NK-92 (cell line): ENCODE measurements around the gene APPBP2.
"Not testable (repeated sequence)": the region's sequence is repeated elsewhere in the genome, so short reads cannot be mapped to it uniquely, and the experiment has no call there.

Experiments used
- DNase-seq: peaks from one replicate; lab custom pipeline; 2025; ENCODE audit not compliant: unreplicated experiment; lab: John Stamatoyannopoulos, UW

The APPBP2 gene

DNA sequence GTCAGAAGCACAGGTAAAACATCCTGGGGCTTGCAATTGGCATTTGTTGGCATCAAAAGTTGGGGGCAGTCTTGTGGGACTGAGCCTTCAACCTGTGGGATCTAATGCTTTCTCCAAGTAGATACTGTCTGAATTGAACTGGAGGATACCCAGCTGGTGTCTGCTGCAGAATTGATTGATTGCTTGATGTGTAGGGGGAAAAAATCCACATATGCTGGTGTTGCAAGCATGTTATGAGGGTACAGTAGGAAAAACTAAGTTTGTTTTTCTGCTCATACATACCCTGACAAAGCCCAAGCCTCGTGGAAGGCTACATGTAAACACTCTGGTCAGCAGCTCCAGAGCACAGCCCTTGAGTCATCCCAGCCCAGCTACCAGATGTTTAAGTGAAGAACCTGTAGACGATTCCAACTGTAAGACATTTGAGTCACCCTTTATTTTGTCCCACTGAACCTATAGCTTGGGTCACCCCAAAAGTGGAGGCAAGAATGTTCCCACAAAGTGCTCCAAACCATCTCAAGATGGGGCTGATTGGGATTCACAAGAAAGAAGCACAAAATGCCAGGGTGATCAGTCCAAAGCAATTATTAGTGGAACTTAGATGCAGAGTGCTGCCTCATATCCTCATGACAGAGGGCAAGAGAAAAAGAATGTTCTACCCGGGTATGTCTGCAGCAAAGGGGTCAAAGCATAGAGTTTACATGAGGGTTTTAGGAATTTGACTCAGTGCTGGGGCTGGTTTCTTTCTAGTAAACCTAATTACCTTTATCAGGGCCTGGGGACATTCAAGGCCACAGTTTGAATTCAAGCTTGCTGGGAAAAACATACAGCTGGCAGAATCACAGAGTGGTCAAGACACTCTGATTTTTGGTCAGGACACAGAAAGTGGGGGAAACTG, 9.6 kb upstream of the APPBP2 start:
- DNase-seq, result no peak

DNA sequence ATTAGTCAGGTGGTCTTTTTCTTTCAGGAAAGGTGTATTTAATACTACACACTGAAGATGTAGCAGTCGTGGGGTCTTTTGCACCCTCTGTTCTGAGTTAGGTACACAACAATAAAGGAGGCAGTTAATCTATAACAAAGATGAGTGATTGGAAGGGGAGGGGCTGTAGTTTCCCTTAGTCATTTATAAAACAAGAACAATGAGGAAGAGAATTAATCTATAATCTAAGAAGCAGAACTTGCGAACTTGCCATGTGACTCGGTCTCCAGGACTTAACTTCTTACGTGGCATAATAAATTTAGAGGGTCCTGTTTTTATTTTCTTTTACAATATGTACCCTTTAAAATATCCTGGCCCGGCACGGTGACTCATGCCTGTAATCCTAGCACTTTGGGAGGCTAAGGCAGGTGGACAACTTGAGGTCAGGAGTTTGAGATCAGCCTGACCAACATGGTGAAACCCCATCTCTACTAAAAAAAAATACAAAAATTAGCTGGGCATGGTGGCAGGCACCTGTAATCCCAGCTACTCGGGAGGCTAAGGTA, 8.6 kb upstream of the APPBP2 start:
- DNase-seq, result no peak

DNA sequence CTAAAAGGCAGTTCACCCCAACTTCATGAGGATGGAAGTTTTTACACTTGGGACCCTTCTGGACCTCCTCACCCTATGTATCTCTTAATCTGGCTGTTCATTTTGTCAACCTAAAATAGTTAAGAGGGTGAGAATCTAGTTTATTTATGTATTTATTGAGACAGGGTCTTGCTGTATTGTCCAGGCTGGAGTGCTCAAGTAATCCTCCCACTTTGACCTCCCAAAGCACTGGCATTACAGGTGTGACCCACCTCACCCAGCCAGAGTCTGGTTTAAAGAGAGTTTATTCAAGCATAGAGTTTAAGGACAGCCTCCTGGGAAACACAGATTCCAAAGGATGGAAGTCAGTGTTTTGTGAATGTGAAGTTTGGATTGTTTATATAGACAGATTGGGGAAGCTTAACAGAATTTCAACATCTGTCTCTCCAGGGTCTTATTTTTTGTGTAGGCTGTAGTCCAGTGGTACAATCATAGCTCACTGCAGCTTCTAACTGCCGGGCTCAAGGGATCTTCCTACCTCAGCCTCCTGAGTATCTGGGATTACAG, 8.0 kb upstream of the APPBP2 start:
- DNase-seq, result no peak

DNA sequence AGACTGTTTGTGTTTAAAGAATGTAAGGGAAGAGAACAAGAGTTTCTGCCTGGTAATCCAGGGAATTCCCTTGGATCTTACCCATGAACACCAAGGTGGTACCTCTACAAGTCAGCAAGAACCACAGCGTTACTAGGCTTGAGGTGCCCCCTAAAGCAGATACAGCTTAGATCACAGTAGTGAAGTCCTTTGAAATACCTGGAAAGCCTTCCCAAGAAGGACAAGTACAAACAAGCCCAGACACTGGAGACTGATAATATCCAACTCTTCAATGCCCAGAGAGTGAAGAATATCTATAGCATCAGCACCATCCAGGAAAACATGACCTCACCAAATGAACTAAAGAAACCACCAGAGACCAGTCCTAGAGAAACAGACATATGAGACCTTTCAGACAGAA, 3.8 kb upstream of the APPBP2 start:
- no peak for DNase-seq

DNA sequence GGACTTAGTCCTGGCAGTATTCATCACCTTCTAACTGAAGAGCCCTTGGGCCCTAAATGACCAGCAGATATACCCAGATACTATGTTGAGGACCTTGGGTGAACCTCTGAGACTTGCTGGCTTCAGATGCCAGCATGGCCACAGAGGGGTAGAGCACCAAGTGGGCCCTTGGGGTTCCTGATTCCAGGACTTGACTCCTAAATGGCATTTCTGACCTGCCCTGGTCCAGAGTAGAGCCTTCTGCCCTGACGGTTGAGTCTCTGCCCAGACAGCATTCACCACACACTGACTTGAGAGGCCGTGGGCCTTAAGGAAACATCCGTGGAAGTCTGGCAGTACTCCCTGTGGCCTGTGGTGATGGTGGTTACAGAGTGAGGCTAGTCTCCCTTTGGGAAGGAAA, 2.8 kb upstream of the APPBP2 start:
- no peak for DNase-seq

DNA sequence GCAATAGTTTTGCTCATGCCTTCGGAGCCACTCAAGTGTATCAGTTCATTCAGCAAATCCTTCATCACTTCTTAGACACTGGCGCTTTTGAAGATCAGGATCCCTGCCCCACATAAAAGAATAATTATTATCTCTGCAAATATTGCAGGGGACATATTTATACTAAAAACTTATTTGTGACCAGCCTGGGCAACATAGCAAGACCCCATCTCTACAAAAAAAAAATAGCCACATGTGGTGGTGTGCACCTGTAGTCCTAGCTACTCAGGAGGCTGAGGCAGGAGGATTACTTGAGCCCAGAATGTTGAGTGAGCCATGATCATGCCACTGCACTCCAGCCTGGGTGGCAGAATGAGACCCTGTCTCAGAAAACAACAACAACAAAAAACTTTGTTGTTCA, 1.7 kb upstream of the APPBP2 start:
- DNase-seq, result no peak

DNA sequence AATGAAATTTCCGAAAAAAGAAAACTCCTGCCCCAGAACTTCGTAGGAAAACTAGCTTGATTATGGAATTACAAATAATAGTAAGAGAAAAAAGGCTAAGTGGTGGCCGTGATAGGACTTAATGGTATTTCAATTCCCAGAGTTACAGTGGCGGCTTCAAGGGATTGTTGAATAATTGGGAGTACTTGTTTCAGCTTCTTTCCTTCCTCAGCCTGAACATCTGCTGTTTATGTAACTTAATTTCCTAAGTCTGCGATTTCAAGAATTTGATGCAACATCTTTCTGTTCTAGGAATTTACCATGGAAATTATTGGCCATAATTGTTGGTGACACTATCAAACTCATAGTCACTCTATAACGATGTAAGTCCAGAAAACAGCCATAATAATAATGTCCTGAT, 684 bp upstream of the APPBP2 start:
- no peak for DNase-seq

DNA sequence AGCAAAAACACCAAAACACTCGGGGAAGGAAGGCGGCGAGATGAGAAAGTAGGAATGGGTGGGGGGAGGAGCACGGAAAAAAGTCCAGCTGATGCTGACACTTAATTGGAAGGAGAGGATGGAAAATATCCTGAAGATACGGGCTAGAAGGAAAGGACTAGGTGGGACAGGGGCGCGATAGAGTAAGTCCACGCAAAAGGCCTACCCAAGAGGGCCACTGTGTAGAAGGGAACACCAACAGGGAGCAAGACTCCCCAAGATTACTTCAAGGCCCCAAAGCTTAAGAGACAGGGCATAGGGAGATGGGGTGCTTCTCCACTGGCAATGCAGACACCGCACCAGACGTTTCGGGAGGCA, 736 bp downstream of the APPBP2 start:
- DNase-seq, result no peak

DNA sequence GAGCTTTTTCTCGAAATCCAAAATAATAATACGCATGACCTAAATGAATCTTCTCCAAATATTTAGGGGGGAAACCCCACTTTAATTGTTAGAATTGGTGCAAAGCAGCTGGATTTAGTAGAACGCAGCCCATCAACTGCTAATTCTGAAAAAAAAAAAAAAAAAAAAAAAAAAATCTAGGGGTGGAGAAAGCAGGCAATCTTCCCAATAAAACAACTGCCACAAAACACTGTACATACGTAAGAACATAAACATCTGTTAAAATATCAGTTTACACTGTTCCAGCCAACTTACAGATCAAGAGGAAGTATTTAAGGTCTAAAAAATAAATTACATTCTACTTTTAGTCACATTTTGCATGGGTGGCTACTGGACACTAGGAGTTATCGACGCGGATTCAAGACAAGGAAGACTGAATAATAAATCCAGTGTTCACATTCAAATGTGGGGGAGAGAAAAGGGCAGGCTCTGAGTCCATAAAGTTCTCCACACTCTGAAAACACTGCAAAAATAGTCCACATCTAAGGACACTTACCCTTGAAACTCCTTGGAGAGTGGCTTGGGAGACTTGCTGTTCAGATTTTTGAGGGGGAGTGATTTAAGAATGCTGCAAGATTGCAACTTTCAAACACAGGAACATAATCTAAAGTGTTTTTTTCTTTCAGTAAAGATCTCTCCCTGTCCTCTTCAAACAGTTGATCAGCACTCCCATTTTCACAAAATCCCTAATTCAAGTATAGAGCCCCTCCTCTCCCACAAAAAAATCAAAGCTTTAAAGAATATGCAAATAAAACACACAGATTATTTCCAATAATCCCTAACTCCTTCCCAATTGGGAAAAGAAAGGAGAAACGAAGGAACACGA, 1.3 kb downstream of the APPBP2 start:
- no peak for DNase-seq

DNA sequence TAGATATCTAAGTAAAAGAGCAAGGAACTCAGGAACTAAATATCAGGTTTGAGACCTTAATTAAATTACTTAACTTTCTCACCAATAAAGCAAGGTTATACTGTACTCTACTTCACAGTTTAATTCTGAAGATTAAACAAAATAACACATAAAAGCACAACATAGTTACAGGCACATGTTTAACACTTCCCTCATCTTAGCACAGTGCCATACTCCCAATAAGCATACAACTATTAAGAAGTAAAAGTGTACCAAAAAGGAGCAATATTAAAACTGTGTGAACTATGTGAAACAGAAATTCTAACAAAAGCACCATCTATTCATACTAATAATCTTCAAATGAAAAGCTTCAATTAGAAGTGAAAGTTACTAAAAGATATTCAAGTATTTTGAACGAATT, 2.2 kb downstream of the APPBP2 start:
- DNase-seq, result no peak

DNA sequence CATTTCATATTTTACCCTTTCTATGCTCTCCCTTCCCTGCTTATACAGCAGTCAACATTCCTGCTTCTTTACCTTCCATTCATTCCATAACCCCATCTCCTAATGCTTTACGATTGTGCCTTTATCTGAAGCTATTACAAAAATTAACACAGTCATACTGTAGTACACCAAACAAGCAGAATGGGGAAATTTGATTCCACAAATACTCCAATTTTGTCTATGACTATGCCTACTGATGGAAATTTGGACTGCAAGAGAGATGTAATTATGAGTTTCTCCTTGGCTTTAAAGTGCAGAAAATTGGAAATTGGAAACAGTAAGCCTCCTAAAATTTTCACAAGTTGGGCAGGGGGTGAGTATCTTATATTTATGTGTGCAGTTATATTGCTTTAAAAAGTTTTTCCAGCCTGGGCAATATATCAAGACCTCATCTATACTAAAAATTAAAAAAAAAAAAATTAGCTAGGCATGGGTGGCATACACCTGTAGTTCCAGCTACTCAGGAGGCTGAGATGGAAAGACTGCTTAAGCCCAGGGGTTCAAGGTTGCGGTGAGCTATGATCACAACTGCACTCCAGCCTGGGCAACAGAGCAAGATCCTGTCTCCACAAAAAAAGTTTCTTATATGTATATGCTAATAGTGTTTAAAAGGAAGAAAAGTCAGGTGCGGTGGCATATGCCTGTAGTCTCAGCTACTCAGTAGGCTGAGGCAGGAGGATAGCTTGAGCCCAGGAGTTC, 3.0 kb downstream of the APPBP2 start:
- DNase-seq, result no peak

DNA sequence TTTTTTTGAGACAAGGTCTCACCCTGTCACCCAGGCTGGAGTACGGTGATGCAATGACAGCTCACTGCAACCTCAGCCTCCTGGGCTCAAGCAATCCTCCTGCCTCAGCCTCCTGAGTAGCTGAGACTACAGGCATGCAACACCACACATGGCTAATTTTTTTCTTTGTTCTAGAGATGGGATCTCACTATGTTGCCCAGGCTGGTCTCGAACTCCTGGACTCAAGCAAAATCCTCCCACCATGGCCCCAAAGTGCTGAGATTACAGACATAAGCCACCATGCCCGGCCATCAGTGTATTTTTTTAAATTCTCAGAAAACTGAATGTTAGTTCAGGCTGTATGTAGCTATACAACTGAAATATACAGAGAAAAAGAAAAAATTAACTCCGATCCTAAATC, 6.2 kb downstream of the APPBP2 start:
- no peak for DNase-seq

DNA sequence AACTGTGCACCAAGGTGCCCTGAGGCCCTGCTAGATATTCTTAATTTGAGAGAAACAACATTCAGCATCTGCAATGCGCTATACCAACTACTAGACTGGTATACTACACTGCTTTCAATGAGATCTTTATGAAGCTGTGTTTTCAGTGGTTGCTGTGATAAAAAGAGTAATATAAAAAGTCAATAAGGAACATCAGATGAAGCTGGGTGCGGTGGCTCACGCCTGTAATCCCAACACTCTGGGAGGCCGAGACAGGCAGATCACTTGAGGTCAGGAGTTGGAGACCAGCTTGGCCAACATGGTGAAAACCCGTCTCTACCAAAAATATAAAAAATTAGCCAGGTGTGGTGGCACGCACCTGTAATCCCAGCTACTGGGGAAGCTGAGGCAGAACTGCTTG, 10.4 kb downstream of the APPBP2 start:
- DNase-seq, result not testable (repeated sequence)

DNA sequence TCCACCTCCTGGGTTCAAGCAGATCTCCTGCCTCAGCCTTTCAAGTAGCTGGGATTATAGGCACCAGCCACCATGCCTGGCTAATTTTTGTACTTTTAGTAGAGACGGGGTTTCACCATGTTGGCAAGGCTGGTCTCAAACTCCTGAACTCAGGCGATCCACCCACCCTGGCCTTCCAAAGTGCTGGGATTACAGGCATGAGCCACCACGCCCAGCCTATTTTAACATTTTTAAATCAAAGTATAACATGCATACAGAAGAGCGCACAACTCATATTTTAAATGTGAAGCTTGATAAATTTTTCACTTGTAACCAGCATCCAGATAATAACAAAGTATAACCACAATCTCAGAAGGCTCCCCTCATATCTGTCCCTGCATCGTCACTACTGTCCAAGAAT, 10.8 kb downstream of the APPBP2 start:
- not testable (repeated sequence) for DNase-seq

DNA sequence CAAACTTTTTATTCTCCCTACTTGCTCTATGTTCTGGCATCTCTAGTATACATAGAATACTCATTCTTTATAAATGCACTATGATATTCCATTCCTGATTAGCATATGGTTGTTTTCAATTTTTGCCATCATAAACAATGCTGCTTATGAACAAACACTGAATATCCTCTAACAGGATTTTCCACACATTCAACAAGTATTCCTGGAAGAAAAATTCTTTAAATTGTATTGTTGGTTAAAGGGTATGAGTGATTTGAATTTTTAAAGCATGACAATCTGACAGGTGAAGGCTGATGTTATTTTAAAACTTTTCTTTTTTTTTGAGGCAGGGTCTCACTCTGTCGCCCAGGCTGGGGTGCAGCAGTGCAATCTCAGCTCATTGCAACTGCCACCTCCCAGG, 11.5 kb downstream of the APPBP2 start:
- DNase-seq, result no peak

DNA sequence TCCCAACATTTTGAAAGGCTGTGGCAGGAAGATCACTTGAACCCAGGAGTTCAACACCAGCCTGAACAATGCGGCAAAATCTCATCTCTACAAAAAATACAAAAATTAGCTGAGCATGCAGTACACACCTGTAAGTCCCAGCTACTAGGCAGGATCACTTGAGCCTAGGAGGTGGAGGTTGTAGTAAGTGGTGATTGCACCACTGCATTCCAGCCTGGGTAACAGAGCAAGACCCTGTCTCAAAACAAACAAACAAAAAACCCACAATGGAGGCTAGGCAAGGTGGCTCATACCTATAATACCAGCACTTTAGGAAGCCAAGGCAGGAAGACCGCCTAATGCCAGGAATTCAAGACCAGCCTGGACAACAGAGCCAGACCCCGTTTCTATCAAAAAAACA, 12.0 kb downstream of the APPBP2 start:
- no peak for DNase-seq

DNA sequence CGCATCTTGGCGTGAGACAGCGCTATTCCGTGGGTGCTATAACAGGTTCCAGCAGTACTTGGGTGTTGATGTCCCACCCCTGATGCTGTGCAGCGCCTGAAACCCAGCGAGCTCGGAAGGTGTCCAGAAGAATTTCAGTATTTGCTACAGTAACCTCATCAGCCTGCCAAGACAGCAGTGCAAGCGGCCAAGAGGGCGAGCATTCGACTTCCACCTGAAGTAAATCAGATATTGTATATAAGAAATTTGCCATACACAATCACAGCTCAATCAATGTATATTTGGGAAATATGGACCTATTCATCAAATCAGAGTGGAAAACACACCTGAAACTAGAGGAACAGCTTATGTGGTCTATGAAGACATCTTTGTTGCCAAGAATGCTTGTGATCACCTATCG, 13.0 kb downstream of the APPBP2 start:
- no peak for DNase-seq

DNA sequence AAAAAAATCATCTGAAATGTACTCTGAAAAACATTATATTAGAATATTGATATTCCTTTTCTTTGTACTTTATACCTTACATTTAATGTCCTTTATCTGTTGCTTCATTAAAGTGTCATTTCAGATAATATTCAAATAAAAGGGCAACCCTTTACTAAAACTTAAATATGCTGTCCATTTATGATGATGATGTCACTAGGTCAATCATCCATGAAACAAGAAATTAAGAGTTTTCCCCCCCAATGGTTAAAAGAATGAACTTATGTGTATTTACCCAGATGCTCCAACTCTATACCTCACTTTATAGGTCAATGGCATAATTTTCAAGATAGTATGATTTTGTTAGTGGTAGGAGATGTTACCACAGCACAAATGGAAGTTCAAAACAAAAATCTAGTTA, 15.3 kb downstream of the APPBP2 start:
- DNase-seq, result no peak

DNA sequence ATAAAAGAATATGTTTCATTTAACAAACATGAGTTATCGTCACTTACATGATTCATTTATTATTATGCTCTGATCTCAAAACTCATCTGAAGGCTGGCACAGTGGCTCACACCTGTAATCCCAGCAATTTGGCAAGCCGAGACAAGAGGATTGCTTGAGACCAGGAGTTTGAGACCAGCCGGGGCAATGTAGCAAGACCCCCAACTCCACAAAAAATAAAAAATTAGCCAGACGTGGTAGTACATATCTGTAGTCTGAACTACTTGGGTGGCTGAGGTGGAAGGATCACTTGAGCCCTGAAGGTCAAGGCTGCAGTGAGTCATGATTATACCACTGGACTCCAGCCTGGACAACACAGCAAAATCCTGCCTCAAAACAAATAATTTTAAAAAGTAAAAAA, 16.0 kb downstream of the APPBP2 start:
- DNase-seq, result no peak

DNA sequence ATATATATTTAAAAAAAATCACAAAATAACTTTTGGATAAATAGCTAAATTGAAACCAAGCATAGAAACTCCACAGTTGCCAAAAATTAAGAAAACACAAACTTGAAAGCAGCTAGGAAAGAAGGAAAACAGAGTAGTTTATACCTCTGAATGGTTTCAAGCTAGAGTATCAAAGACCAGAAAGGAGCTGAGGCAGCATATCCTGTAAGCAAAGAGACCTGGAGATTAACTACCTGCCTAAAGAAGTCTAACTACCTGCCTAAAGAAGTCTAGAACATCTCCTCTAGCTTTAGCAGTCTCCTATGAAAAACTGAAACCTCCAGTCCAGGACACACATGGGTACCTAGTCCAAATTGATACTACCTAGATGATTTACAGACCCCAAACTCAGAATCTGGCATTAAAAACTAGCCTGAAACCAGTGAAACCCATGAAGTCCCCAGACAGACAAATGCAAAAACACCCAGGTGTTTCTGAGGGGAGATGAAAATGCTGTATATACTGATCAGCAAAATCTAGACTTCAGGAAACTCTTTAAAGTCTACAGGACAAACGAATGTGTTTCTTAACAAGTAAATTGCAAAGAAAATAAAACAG, 17.6 kb downstream of the APPBP2 start:
- DNase-seq, result no peak

DNA sequence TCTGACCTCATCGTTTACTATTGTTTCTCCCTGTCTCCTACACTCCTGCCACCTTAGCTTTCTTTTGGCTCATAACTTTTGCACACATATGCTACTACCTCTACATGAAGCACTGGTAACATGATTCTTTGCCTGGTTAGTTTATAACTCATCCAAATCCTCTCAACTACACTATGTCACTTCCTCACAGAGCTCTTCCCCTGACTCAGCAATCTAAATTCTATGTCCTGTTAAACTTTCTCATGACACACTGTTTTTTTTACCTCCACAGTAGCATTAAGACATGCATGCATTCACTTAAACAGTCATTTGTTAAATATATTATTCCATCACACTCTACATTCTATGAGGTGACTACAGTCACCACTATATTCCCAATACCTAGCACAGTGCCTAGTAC, 19.7 kb downstream of the APPBP2 start:
- no peak for DNase-seq
